Coronary artery (tissue), 2 donors: Measurements from ENCODE around the gene ZG16.
"Not testable (repeated sequence)": the region's sequence is repeated elsewhere in the genome, so short reads cannot be mapped to it uniquely, and the experiment has no call there.

Experiments
- DNase-seq: peaks from one replicate; pipeline ENCODE4 v3.0.0-alpha.2; 2017; ENCODE audit warnings: low spot score
- H3K27ac ChIP-seq, 2 donors: fragments of 200-600 bp; sonication (generic); one replicate each; pipeline ENCODE4 v1.5.1; 2016 to 2019
- H3K4me3 ChIP-seq: fragments of 200-600 bp; sonication (generic); 2 replicates; pipeline ENCODE4 v1.5.1; 2016; ENCODE audit warnings: mild to moderate bottlenecking, moderate library complexity
- CTCF ChIP-seq: fragments of 200-600 bp; sonication (generic); IDR thresholded peaks from one replicate; pipeline ENCODE4 v1.5.1; 2019; ENCODE audit warnings: antibody characterized with exemption

Gene ZG16

GRCh38 chr16:29767062-29767461 is 11.0 kb upstream of the ZG16 start:
- no peak overlapping the region for H3K4me3 ChIP-seq
- DNase-seq, result no peak
- no peak overlapping the region for H3K27ac ChIP-seq
- TF ChIP-seq CTCF, result no peak

- no peak overlapping the region for H3K27ac ChIP-seq
- no peak for DNase-seq
- H3K4me3 ChIP-seq, result no peak overlapping the region
- TF ChIP-seq CTCF, result no peak
Measured at GRCh38 chr16:29769507-29769906, 8.5 kb upstream of the ZG16 start.

- TF ChIP-seq CTCF, result no peak
- Histone ChIP-seq H3K27ac (no peak overlapping the region), H3K4me3 (no peak overlapping the region)
- DNase-seq, result no peak
Measured at GRCh38 chr16:29770250-29770929, 7.7 kb upstream of the ZG16 start.

- not testable (repeated sequence) for H3K27ac ChIP-seq, DNase-seq, H3K4me3 ChIP-seq
Measured at GRCh38 chr16:29772330-29772729, 5.7 kb upstream of the ZG16 start.

- H3K27ac ChIP-seq, result no peak overlapping the region
- no peak for DNase-seq
- H3K4me3 ChIP-seq, result no peak overlapping the region
- no peak for TF ChIP-seq CTCF
Measured at GRCh38 chr16:29774730-29775129, 3.3 kb upstream of the ZG16 start.

GRCh38 chr16:29775742-29776408 is 2.2 kb upstream of the ZG16 start:
- H3K27ac ChIP-seq, result no peak overlapping the region
- no peak for DNase-seq

GRCh38 chr16:29779474-29779873 is 1.4 kb downstream of the ZG16 start:
- H3K4me3 ChIP-seq, result no peak overlapping the region
- TF ChIP-seq CTCF, result no peak
- DNase-seq, result no peak
- H3K27ac ChIP-seq, result no peak overlapping the region

More at GRCh38 chr16:29775742-29776408, 2.2 kb upstream of the ZG16 start:
- no peak overlapping the region for H3K4me3 ChIP-seq
- no peak for TF ChIP-seq CTCF

GRCh38 chr16:29783094-29783953 is 5.3 kb downstream of the ZG16 start:
- not testable (repeated sequence) for H3K4me3 ChIP-seq, DNase-seq, H3K27ac ChIP-seq
